Osteoblast (primary cell): ENCODE data around the gene FAM47E. TPM values are rescaled to one million over a fixed set of nuclear protein-coding genes. Genes with fewer than 3 reads are reported as not detected.

Experiments
- DNase-seq: peaks from one replicate; pipeline ENCODE4 v3.0.0; 2011; ENCODE audit warnings: low spot score, mixed read lengths; ENCODE audit not compliant: insufficient read length; ENCODE audit errors: missing footprints
- H2AFZ ChIP-seq: 2 replicates; pipeline ENCODE4 v1.6.0; 2011; ENCODE audit warnings: mild to moderate bottlenecking, low read length
- H3K27ac ChIP-seq: 2 replicates; pipeline ENCODE4 v1.5.1; 2011; ENCODE audit warnings: mild to moderate bottlenecking, low read depth, low read length, moderate library complexity
- H3K27me3 ChIP-seq: 2 replicates; pipeline ENCODE4 v1.6.0; 2012; ENCODE audit warnings: mild to moderate bottlenecking, control low read depth, inconsistent platforms, low read length, moderate library complexity; ENCODE audit not compliant: insufficient read depth
- H3K36me3 ChIP-seq: 2 replicates; pipeline ENCODE4 v1.5.1; 2011; ENCODE audit warnings: mild to moderate bottlenecking, low read length, control low read depth, moderate library complexity; ENCODE audit not compliant: insufficient read depth
- H3K4me1 ChIP-seq: 2 replicates; pipeline ENCODE4 v1.5.1; 2011; ENCODE audit warnings: mild to moderate bottlenecking, low read length, control low read depth, moderate library complexity; ENCODE audit not compliant: insufficient read depth
- H3K4me2 ChIP-seq: 2 replicates; pipeline ENCODE4 v1.6.0; 2011; ENCODE audit warnings: mild to moderate bottlenecking, low read length; ENCODE audit not compliant: insufficient read depth
- H3K4me3 ChIP-seq: fragments of 200-600 bp; sonication (generic); 3 replicates; pipeline ENCODE4 v1.5.1; 2012; ENCODE audit warnings: mild to moderate bottlenecking, low read length, inconsistent platforms; ENCODE audit not compliant: insufficient read depth
- H3K79me2 ChIP-seq: 2 replicates; pipeline ENCODE4 v1.6.0; 2012; ENCODE audit warnings: mild to moderate bottlenecking, low read length, control low read depth, inconsistent platforms; ENCODE audit not compliant: insufficient read depth
- H3K9me3 ChIP-seq: 2 replicates; pipeline ENCODE4 v1.5.1; 2011; ENCODE audit warnings: low read depth, low read length, control low read depth
- H4K20me1 ChIP-seq: 2 replicates; pipeline ENCODE4 v1.6.0; 2012; ENCODE audit warnings: mild to moderate bottlenecking, low read length, control low read depth; ENCODE audit not compliant: insufficient read depth
- CTCF ChIP-seq: IDR thresholded peaks from 2 replicates; pipeline ENCODE4 v1.5.1; 2011; ENCODE audit warnings: mild to moderate bottlenecking, low read depth, low read length, moderate library complexity; ENCODE audit errors: extremely low read depth
- total RNA-seq: library from RNA; depleted of rRNA; stranded (reverse); fragments of >200 nt; gene quantifications from 2 replicates; pipeline ENCODE4 v1.2.3, GENCODE V29; 2012

Gene FAM47E
- total RNA-seq, 1 donor: 0.36 TPM

DNA sequence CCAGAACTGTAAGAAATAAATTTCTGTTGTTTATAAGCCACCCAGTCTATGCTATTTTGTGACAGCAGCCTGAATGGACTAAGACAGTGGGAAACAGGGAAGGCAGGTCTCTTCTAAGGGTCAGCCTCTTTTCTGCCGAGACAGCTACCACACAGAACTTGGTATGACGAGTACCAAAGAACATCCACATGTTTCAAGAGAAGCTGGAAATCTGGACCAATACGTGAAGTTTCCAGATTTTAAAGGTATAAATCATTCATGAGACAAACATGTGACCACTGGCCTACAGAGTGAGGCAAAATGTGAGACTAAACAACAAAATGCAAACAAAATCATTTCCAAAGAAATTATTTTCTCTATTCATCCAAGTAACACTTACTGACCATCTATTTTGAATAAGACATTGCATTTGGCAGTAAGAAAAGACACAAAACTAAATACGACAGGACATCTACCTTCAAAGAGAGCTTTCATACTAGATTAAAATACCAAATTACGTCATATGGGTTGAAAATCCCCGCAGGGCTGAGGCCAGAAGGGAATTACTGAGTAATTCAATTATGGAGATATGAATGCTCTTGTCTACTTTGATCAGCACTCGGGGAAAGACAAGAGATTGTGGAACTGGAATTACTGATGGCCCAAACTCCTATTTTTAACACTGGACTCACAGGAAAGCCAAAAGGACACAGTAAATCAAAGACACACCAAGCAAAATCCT is 45.1 kb upstream of the FAM47E start:
- peaks cover 48% of the 10 kb centered on the region for H3K4me1 ChIP-seq
- peak overlapping the region; percentile 33 for H3K4me2 ChIP-seq
- no peaks in the 10 kb centered on the region for H3K36me3 ChIP-seq
- no peaks in the 10 kb centered on the region for H3K27me3 ChIP-seq
- DNase-seq: peak; percentile 85
- peaks cover 98% of the 10 kb centered on the region for H3K79me2 ChIP-seq
- TF ChIP-seq CTCF: no peak
- no peak overlapping the region for H3K4me3 ChIP-seq
- H3K27ac ChIP-seq: peak overlapping the region; percentile 85
- H2AFZ ChIP-seq: no peak overlapping the region
- no peaks in the 10 kb centered on the region for H3K9me3 ChIP-seq
- H4K20me1 ChIP-seq: peaks cover 6% of the 10 kb centered on the region

DNA sequence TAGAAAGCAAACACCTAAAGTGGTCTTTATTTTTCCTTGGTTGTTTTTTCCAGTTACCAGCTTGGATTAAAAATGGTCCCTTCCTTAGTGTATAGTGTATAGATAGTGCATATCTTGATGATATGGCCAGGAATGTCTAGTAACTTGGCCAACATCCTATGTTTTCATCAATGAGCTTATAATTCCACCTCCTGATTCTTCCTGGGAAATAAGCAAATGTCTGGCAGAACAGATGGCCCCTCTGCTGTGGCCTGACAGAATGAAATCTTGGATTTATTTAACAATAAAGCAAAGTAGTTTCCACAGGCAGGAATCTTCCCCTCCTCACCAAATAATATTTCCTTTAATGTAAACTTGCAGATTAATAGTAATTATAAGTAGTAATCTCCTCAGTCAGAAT is 44.0 kb upstream of the FAM47E start:
- TF ChIP-seq CTCF: no peak
- Histone ChIP-seq H3K27me3 (no peaks in the 10 kb centered on the region), H2AFZ (no peak overlapping the region), H3K9me3 (no peaks in the 10 kb centered on the region), H3K4me1 (peaks cover 59% of the 10 kb centered on the region), H3K36me3 (no peaks in the 10 kb centered on the region), H3K79me2 (peaks cover 98% of the 10 kb centered on the region), H3K4me2 (peak overlapping the region; percentile 86), H3K27ac (peak overlapping the region; percentile 85), H4K20me1 (peaks cover 7% of the 10 kb centered on the region), H3K4me3 (no peak overlapping the region)
- DNase-seq: no peak

GRCh38 chr4:76208005-76208765 is 43.3 kb upstream of the FAM47E start:
- H3K27me3 ChIP-seq: no peaks in the 10 kb centered on the region
- H3K4me3 ChIP-seq: peak overlapping the region; percentile 60
- H3K36me3 ChIP-seq: no peaks in the 10 kb centered on the region
- peaks cover 13% of the 10 kb centered on the region for H4K20me1 ChIP-seq
- H3K79me2 ChIP-seq: peaks cover 98% of the 10 kb centered on the region
- no peak overlapping the region for H2AFZ ChIP-seq
- peak overlapping the region; percentile 86 for H3K4me2 ChIP-seq
- TF ChIP-seq CTCF: no peak
- DNase-seq: peak; percentile 88
- H3K9me3 ChIP-seq: no peaks in the 10 kb centered on the region
- H3K4me1 ChIP-seq: peaks cover 60% of the 10 kb centered on the region
- peak overlapping the region; percentile 85 for H3K27ac ChIP-seq

- H3K4me1 ChIP-seq: peaks cover 66% of the 10 kb centered on the region
- H3K79me2 ChIP-seq: peaks cover 86% of the 10 kb centered on the region
- peak overlapping the region; percentile 79 for H3K27ac ChIP-seq
- no peaks in the 10 kb centered on the region for H3K9me3 ChIP-seq
- H3K4me3 ChIP-seq: no peak overlapping the region
- H4K20me1 ChIP-seq: peaks cover 13% of the 10 kb centered on the region
- H3K27me3 ChIP-seq: no peaks in the 10 kb centered on the region
- TF ChIP-seq CTCF: no peak
- H3K36me3 ChIP-seq: no peaks in the 10 kb centered on the region
- H3K4me2 ChIP-seq: peak overlapping the region; percentile 93
- H2AFZ ChIP-seq: no peak overlapping the region
- DNase-seq: no peak
Measured at GRCh38 chr4:76209881-76210280, 41.6 kb upstream of the FAM47E start.
